Stimulated activated CD4-positive, alpha-beta T cell treated with anti-CD3 and anti-CD28 coated beads, Interleukin-1b, Interleukin-23, amount 100 ng/mL, for 1 hour (primary cell): ENCODE results near the gene DUS1L.

ENCODE experiments used
- DNase-seq, 2 donors: peaks; one replicate each; pipeline ENCODE4 v3.0.0-alpha.2; 2020; ENCODE audit warnings: low read depth in 2 of 2

Gene DUS1L

GRCh38 chr17:82087961-82088837 lies 22.6 kb upstream of the DUS1L start:
- no peak for DNase-seq

GRCh38 chr17:82086941-82087906 lies 21.6 kb upstream of the DUS1L start:
- DNase-seq, result no peak

- DNase-seq, result no peak
These were observed 20.5 kb upstream of the DUS1L start for GRCh38 chr17:82085931-82086764.

- no peak for DNase-seq
These were observed 19.6 kb upstream of the DUS1L start for GRCh38 chr17:82085031-82085861.

GRCh38 chr17:82084373-82085030 lies 18.9 kb upstream of the DUS1L start:
- no peak for DNase-seq

GRCh38 chr17:82083533-82084359 lies 18.1 kb upstream of the DUS1L start:
- DNase-seq, result no peak

- DNase-seq, result no peak
These were observed 17.4 kb upstream of the DUS1L start for GRCh38 chr17:82083009-82083408.

- no peak for DNase-seq
These were observed 16.9 kb upstream of the DUS1L start for GRCh38 chr17:82082456-82082855.

- DNase-seq, result no peak
These were observed 16.4 kb upstream of the DUS1L start for GRCh38 chr17:82081966-82082365.

- DNase-seq, result no peak
These were observed 15.9 kb upstream of the DUS1L start for GRCh38 chr17:82081546-82081945.

GRCh38 chr17:82080789-82081464 lies 15.3 kb upstream of the DUS1L start:
- no peak for DNase-seq

GRCh38 chr17:82080048-82080788 lies 14.6 kb upstream of the DUS1L start:
- no peak for DNase-seq

GRCh38 chr17:82079001-82079677 lies 13.5 kb upstream of the DUS1L start:
- DNase-seq, result no peak

- no peak for DNase-seq
These were observed 12.8 kb upstream of the DUS1L start for GRCh38 chr17:82078433-82078832.

GRCh38 chr17:82077617-82078358 lies 12.2 kb upstream of the DUS1L start:
- DNase-seq, result no peak

GRCh38 chr17:82076785-82077591 lies 11.4 kb upstream of the DUS1L start:
- DNase-seq, result no peak
